HepG2 (cell line): ENCODE measurements around the gene SRF. TPM values are rescaled to one million over a fixed set of nuclear protein-coding genes. Genes with fewer than 3 reads are reported as not detected.

Experiments used
- FOXK2 ChIP-seq: fragments of 450-650 bp; IDR thresholded peaks from 2 replicates; pipeline ENCODE4 v1.6.1; 2016
- GZF1 ChIP-seq: sonication (generic); formaldehyde crosslinking; IDR thresholded peaks from 2 replicates; pipeline ENCODE4 v1.5.1; 2020; ENCODE audit warnings: mild to moderate bottlenecking, missing genetic modification reagents
- IKZF4 ChIP-seq: sonication (generic); formaldehyde crosslinking; IDR thresholded peaks from 2 replicates; pipeline ENCODE4 v1.5.1; 2020; ENCODE audit warnings: borderline replicate concordance, mild to moderate bottlenecking, low read depth, missing genetic modification reagents; ENCODE audit errors: not compliant biosample characterization
- NFE2 ChIP-seq: sonication (generic); formaldehyde crosslinking; IDR thresholded peaks from 2 replicates; pipeline ENCODE4 v1.4.0; 2020; ENCODE audit warnings: missing genetic modification reagents
- ONECUT2 ChIP-seq: sonication (generic); formaldehyde crosslinking; IDR thresholded peaks from 2 replicates; pipeline ENCODE4 v1.4.0; 2020; ENCODE audit warnings: missing genetic modification reagents
- PRPF4 ChIP-seq: fragments of 200-400 bp; formaldehyde crosslinking; IDR thresholded peaks from 2 replicates; pipeline ENCODE4 v1.6.1; 2016; ENCODE audit warnings: low read length, low read depth; ENCODE audit not compliant: poor library complexity, severe bottlenecking
- SAFB2 ChIP-seq: sonication (generic); formaldehyde crosslinking; IDR thresholded peaks from 2 replicates; pipeline ENCODE4 v1.5.1; 2020; ENCODE audit warnings: missing genetic modification reagents, low read depth, mild to moderate bottlenecking, borderline replicate concordance
- SNRNP70 ChIP-seq: fragments of 200-400 bp; formaldehyde crosslinking; IDR thresholded peaks from 2 replicates; pipeline ENCODE4 v1.6.1; 2017; ENCODE audit warnings: mild to moderate bottlenecking, low read depth, low read length, moderate library complexity
- SRSF1 ChIP-seq: fragments of 200-400 bp; formaldehyde crosslinking; optimal IDR thresholded peaks from 2 replicates; pipeline ENCODE3; 2017; ENCODE audit warnings: mild to moderate bottlenecking, low read depth, low read length, moderate library complexity
- ZMAT3 ChIP-seq: sonication (generic); formaldehyde crosslinking; conservative IDR thresholded peaks from 2 replicates; pipeline ENCODE4 v1.7.0; 2021; ENCODE audit warnings: missing genetic modification reagents
- ZNF577 ChIP-seq: sonication (generic); formaldehyde crosslinking; IDR thresholded peaks from 2 replicates; pipeline ENCODE4 v1.4.0; 2020; ENCODE audit warnings: mild to moderate bottlenecking, low read depth, missing genetic modification reagents, borderline replicate concordance
- ZSCAN21 ChIP-seq: sonication (generic); formaldehyde crosslinking; IDR thresholded peaks from 2 replicates; pipeline ENCODE4 v1.8.0; 2022; ENCODE audit warnings: mild to moderate bottlenecking, missing genetic modification reagents, moderate library complexity, borderline replicate concordance
- polyA plus RNA-seq, 8 experiments: library from polyadenylated mRNA; depleted of rRNA in 3 of 8; stranded (reverse) in 7 of 8; unstranded in 1 of 8; fragments of >200 nt; fragmentation: Illumina TruSeq in 4 of 8; extraction: Trizol in 4 of 8; gene quantifications; 2 replicates each; pipeline versions ENCODE4 v1.2.1 to v1.2.3, GENCODE V29; 2011 to 2016; ENCODE audit warnings: low read depth in 4 of 8, missing spikeins in 1 of 8, mixed read lengths in 1 of 8; ENCODE audit not compliant: insufficient read depth in 1 of 8
- total RNA-seq, 5 experiments: library from RNA; depleted of rRNA; stranded (reverse); fragments of >200 nt; fragmentation: Illumina TruSeq; extraction: Trizol; gene quantifications; 2 replicates each; pipeline ENCODE4 v1.2.3, GENCODE V29; 2016; ENCODE audit warnings: low read depth in 1 of 5
- TF ChIP-seq, protein P1 (sequence below): sonication (generic); formaldehyde crosslinking; IDR thresholded peaks from 2 replicates; pipeline ENCODE4 v1.4.0; 2020; ENCODE audit warnings: missing genetic modification reagents; ENCODE audit errors: not compliant biosample characterization
- TF ChIP-seq, protein P2 (sequence below): sonication (generic); formaldehyde crosslinking; IDR thresholded peaks from 2 replicates; pipeline ENCODE4 v1.9.0; 2021; ENCODE audit warnings: mild to moderate bottlenecking, missing genetic modification reagents
- TF ChIP-seq, protein P3 (sequence below): sonication (generic); formaldehyde crosslinking; IDR thresholded peaks from 2 replicates; pipeline ENCODE4 v1.4.0; 2020; ENCODE audit warnings: mild to moderate bottlenecking, missing genetic modification reagents
- TF ChIP-seq, protein P4 (sequence below): sonication (generic); formaldehyde crosslinking; IDR thresholded peaks from 2 replicates; pipeline ENCODE4 v1.8.0; 2022; ENCODE audit warnings: mild to moderate bottlenecking, missing genetic modification reagents; ENCODE audit not compliant: insufficient replicate concordance

SRF gene
- total and polyA plus RNA-seq, 2 of the 13 experiments (the other 11 are each of a cell fraction or from before 2014, with no cell fraction given): 25.5 to 44.1 TPM

DNA sequence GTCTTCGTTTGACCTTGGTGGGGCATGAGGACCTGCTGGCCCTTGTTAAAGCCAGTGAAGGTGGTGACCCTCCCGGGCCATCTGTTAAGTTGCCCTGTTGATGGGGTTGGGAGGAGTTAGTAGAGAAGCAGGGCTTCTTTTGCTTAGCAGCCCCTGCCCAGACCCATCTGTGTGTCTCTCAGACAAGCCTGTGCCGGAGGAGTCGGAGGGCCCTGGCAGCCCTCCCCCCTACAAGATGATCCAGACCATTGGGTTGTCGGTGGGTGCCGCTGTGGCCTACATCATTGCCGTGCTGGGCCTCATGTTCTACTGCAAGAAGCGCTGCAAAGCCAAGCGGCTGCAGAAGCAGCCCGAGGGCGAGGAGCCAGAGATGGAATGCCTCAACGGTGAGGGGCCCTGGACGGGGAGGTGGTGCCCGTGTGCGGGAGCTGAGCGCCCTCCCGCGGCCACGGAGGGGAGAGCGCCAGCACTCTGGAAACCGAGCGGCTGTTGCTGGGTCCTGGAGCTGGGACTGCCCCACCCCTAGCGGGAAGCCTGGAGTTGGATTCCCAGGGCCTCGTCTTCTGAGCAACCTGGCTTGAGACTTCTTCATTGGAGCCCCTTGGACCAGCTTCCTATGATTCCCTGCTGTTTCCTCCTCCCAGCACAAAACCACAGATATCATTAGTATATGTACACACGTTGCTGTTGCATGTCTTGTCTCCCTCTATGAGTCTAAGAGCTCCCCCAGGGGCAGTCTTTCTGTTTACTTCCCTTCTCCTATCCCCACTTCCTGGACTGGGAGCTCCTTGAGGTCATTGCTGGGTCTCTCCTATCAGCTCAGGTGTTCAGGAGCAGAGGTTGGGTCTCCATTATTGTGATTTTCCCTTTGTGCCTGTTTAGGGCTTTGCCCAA, 27.6 kb upstream of the SRF start (continued):
- TF ChIP-seq, protein P1, sequence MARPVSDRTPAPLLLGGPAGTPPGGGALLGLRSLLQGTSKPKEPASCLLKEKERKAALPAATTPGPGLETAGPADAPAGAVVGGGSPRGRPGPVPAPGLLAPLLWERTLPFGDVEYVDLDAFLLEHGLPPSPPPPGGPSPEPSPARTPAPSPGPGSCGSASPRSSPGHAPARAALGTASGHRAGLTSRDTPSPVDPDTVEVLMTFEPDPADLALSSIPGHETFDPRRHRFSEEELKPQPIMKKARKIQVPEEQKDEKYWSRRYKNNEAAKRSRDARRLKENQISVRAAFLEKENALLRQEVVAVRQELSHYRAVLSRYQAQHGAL (CRISPR knock-in tag): no peak
- TF ChIP-seq PRPF4 (no peak), GZF1 (CRISPR knock-in tag) (no peak), ZNF577 (CRISPR knock-in tag) (no peak), ZMAT3 (CRISPR knock-in tag) (peak; percentile 81; the same call in 1 of the 2 replicates), SNRNP70 (no peak), SRSF1 (peak; percentile 49), ONECUT2 (no peak), SAFB2 (peak; percentile 68; the same call in 1 of the 2 replicates), NFE2 (no peak), IKZF4 (no peak), ZSCAN21 (peak; percentile 83; the same call in 1 of the 2 replicates), FOXK2 (no peak)
- TF ChIP-seq, protein P2, sequence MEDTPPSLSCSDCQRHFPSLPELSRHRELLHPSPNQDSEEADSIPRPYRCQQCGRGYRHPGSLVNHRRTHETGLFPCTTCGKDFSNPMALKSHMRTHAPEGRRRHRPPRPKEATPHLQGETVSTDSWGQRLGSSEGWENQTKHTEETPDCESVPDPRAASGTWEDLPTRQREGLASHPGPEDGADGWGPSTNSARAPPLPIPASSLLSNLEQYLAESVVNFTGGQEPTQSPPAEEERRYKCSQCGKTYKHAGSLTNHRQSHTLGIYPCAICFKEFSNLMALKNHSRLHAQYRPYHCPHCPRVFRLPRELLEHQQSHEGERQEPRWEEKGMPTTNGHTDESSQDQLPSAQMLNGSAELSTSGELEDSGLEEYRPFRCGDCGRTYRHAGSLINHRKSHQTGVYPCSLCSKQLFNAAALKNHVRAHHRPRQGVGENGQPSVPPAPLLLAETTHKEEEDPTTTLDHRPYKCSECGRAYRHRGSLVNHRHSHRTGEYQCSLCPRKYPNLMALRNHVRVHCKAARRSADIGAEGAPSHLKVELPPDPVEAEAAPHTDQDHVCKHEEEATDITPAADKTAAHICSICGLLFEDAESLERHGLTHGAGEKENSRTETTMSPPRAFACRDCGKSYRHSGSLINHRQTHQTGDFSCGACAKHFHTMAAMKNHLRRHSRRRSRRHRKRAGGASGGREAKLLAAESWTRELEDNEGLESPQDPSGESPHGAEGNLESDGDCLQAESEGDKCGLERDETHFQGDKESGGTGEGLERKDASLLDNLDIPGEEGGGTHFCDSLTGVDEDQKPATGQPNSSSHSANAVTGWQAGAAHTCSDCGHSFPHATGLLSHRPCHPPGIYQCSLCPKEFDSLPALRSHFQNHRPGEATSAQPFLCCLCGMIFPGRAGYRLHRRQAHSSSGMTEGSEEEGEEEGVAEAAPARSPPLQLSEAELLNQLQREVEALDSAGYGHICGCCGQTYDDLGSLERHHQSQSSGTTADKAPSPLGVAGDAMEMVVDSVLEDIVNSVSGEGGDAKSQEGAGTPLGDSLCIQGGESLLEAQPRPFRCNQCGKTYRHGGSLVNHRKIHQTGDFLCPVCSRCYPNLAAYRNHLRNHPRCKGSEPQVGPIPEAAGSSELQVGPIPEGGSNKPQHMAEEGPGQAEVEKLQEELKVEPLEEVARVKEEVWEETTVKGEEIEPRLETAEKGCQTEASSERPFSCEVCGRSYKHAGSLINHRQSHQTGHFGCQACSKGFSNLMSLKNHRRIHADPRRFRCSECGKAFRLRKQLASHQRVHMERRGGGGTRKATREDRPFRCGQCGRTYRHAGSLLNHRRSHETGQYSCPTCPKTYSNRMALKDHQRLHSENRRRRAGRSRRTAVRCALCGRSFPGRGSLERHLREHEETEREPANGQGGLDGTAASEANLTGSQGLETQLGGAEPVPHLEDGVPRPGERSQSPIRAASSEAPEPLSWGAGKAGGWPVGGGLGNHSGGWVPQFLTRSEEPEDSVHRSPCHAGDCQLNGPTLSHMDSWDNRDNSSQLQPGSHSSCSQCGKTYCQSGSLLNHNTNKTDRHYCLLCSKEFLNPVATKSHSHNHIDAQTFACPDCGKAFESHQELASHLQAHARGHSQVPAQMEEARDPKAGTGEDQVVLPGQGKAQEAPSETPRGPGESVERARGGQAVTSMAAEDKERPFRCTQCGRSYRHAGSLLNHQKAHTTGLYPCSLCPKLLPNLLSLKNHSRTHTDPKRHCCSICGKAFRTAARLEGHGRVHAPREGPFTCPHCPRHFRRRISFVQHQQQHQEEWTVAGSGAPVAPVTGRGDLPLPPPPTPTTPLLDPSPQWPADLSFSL (CRISPR knock-in tag): 0 out of 2 replicates have a peak, but pooled peaks have one; percentile 8
- TF ChIP-seq, protein P3, sequence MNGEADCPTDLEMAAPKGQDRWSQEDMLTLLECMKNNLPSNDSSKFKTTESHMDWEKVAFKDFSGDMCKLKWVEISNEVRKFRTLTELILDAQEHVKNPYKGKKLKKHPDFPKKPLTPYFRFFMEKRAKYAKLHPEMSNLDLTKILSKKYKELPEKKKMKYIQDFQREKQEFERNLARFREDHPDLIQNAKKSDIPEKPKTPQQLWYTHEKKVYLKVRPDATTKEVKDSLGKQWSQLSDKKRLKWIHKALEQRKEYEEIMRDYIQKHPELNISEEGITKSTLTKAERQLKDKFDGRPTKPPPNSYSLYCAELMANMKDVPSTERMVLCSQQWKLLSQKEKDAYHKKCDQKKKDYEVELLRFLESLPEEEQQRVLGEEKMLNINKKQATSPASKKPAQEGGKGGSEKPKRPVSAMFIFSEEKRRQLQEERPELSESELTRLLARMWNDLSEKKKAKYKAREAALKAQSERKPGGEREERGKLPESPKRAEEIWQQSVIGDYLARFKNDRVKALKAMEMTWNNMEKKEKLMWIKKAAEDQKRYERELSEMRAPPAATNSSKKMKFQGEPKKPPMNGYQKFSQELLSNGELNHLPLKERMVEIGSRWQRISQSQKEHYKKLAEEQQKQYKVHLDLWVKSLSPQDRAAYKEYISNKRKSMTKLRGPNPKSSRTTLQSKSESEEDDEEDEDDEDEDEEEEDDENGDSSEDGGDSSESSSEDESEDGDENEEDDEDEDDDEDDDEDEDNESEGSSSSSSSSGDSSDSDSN: peak; percentile 58
- TF ChIP-seq, protein P4, sequence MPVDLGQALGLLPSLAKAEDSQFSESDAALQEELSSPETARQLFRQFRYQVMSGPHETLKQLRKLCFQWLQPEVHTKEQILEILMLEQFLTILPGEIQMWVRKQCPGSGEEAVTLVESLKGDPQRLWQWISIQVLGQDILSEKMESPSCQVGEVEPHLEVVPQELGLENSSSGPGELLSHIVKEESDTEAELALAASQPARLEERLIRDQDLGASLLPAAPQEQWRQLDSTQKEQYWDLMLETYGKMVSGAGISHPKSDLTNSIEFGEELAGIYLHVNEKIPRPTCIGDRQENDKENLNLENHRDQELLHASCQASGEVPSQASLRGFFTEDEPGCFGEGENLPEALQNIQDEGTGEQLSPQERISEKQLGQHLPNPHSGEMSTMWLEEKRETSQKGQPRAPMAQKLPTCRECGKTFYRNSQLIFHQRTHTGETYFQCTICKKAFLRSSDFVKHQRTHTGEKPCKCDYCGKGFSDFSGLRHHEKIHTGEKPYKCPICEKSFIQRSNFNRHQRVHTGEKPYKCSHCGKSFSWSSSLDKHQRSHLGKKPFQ: no peak
